Tibial nerve (tissue), 4 donors: ENCODE measurements around the gene C1orf210. TPM values are rescaled to one million over a fixed set of nuclear protein-coding genes. Genes with fewer than 3 reads are reported as not detected.
A peak's percentile ranks its signal among the peaks of the same experiment; 100 is the strongest.

Experiments
- DNase-seq, 2 donors: peaks; one replicate each; pipeline ENCODE4 v3.0.0-alpha.2; 2019; ENCODE audit warnings: low spot score in 2 of 2
- H3K27ac ChIP-seq, 4 donors: fragments of 200-600 bp; sonication (generic) in 3 of 4; one replicate each; pipeline ENCODE4 v1.5.1; 2017 to 2019; ENCODE audit warnings: mild to moderate bottlenecking in 1 of 4
- H3K27me3 ChIP-seq, 2 donors: fragments of 200-600 bp; sonication (generic) in 1 of 2; one replicate each; pipeline versions ENCODE4 v1.5.1 to v1.6.0; 2017 to 2019
- H3K36me3 ChIP-seq, 3 donors: fragments of 200-600 bp; sonication (generic); one replicate each; pipeline ENCODE4 v1.5.1; 2018 to 2019
- H3K4me1 ChIP-seq, 4 donors: fragments of 200-600 bp; sonication (generic) in 3 of 4; one replicate each; pipeline ENCODE4 v1.5.1; 2017 to 2019
- H3K4me3 ChIP-seq, 4 donors: fragments of 200-600 bp; sonication (generic) in 3 of 4; one replicate each; pipeline ENCODE4 v1.5.1; 2017 to 2019; ENCODE audit warnings: mild to moderate bottlenecking in 1 of 4, moderate library complexity in 1 of 4
- H3K9me3 ChIP-seq, 4 donors: fragments of 200-600 bp; sonication (generic) in 3 of 4; one replicate each; pipeline ENCODE4 v1.5.1; 2017 to 2019
- EP300 ChIP-seq, 2 donors: sonication (generic); formaldehyde crosslinking; IDR thresholded peaks; one replicate each; pipeline ENCODE4 v1.6.1; 2017; ENCODE audit warnings: antibody characterized with exemption in 2 of 2, mild to moderate bottlenecking in 1 of 2
- POLR2A ChIP-seq, 2 donors: fragments of 450-650 bp; IDR thresholded peaks; one replicate each; pipeline ENCODE4 v1.6.1; 2017; ENCODE audit warnings: antibody characterized with exemption in 2 of 2, mild to moderate bottlenecking in 2 of 2, moderate library complexity in 2 of 2
- WGBS, 2 donors: methylation state at CpG; one replicate each; pipeline ENCODE4 v1.1.5; 2018; 5-methylcytosine and 5-hydroxymethylcytosine counted together
- total RNA-seq, 4 donors: library from RNA; depleted of rRNA; stranded (reverse); fragments of >200 nt; gene quantifications; one replicate each; pipeline ENCODE4 v1.1.0, GENCODE V29; 2016
- TF ChIP-seq, protein P1 (sequence below), 5 experiments: fragments of 200-600 bp in 3 of 5; fragments of 450-650 bp in 2 of 5; sonication (generic) in 3 of 5; IDR thresholded peaks; one replicate each; pipeline ENCODE4 v1.5.1; 2016 to 2019; ENCODE audit warnings: antibody characterized with exemption in 5 of 5, mild to moderate bottlenecking in 3 of 5, moderate library complexity in 2 of 5

The C1orf210 gene
- total RNA-seq, 4 donors from 2014 or later: not detected

- Histone ChIP-seq H3K27me3 (no peaks in the 10 kb centered on the region), H3K4me3 (no peak overlapping the region), H3K27ac (peak overlapping the region in 1 of 4 donors; percentile 12), H3K4me1 (peaks cover 0 to 24% (median 11%) of the 10 kb centered on the region in 4 donors), H3K36me3 (no peaks in the 10 kb centered on the region), H3K9me3 (no peaks in the 10 kb centered on the region)
- no peak for TF ChIP-seq EP300 (IDR thresholded peaks at IDR 0.05)
- TF ChIP-seq POLR2A (IDR thresholded peaks at IDR 0.05): no peak
- TF ChIP-seq, protein P1, sequence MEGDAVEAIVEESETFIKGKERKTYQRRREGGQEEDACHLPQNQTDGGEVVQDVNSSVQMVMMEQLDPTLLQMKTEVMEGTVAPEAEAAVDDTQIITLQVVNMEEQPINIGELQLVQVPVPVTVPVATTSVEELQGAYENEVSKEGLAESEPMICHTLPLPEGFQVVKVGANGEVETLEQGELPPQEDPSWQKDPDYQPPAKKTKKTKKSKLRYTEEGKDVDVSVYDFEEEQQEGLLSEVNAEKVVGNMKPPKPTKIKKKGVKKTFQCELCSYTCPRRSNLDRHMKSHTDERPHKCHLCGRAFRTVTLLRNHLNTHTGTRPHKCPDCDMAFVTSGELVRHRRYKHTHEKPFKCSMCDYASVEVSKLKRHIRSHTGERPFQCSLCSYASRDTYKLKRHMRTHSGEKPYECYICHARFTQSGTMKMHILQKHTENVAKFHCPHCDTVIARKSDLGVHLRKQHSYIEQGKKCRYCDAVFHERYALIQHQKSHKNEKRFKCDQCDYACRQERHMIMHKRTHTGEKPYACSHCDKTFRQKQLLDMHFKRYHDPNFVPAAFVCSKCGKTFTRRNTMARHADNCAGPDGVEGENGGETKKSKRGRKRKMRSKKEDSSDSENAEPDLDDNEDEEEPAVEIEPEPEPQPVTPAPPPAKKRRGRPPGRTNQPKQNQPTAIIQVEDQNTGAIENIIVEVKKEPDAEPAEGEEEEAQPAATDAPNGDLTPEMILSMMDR (IDR thresholded peaks at IDR 0.05): no peak
- DNase-seq: no peak
- WGBS, 2 donors: 91 to 95% methylated on average over 9 of the region's 9 CpGs
Measured at GRCh38 chr1:43307458-43308158, 22.2 kb upstream of the C1orf210 start.

DNA sequence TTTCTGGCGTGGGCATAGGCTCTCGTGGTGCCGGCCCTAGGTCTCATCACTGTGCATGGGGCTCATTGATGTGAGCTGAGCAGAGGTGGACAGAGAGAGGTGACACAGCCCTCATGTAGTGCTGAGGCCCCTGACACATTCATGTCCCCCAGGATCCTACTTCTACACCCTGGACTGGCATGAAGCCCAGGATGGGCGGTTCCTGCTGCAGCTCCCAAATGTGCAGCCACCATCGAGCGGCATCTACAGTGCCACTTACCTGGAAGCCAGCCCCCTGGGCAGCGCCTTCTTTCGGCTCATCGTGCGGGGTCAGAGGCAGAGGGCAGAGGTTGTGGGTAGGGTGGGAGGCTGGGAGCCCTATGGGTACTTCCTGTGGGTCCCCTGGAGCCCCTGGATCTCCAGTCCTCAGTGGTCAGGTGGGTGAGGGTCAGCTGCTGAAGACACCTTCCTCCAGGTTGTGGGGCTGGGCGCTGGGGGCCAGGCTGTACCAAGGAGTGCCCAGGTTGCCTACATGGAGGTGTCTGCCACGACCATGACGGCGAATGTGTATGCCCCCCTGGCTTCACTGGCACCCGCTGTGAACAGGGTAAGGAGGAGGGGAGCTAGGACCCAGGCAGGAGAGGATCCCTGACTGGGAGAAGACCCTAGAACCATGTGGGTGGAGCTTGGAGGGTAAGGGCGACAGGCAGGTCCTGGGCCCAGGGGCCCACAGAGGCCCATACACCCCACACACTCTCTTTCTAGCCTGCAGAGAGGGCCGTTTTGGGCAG, 21.5 kb upstream of the C1orf210 start:
- no peak for DNase-seq
- Histone ChIP-seq H3K9me3 (no peaks in the 10 kb centered on the region), H3K36me3 (no peaks in the 10 kb centered on the region), H3K4me1 (peaks cover 0 to 24% (median 11%) of the 10 kb centered on the region in 4 donors), H3K27ac (peak overlapping the region in 1 of 4 donors; percentile 82), H3K4me3 (no peak overlapping the region), H3K27me3 (no peaks in the 10 kb centered on the region)
- WGBS, 2 donors: 88 to 92% methylated on average over 12 to 13 of the region's 17 CpGs
- TF ChIP-seq, protein P1 (IDR thresholded peaks at IDR 0.05): no peak
- TF ChIP-seq EP300 (IDR thresholded peaks at IDR 0.05) (no peak), POLR2A (IDR thresholded peaks at IDR 0.05) (no peak)

GRCh38 chr1:43305926-43306687, 20.7 kb upstream of the C1orf210 start:
- no peaks in the 10 kb centered on the region for H3K9me3 ChIP-seq
- H3K4me3 ChIP-seq: no peak overlapping the region
- WGBS, 2 donors: 67 to 80% methylated on average over 6 of the region's 6 CpGs
- H3K36me3 ChIP-seq: no peaks in the 10 kb centered on the region
- DNase-seq: no peak
- H3K27ac ChIP-seq: peak overlapping the region in 2 of 4 donors; percentile 66 to 82
- H3K4me1 ChIP-seq: peaks cover 0 to 24% (median 11%) of the 10 kb centered on the region in 4 donors
- no peak for TF ChIP-seq EP300 (IDR thresholded peaks at IDR 0.05)
- TF ChIP-seq, protein P1 (IDR thresholded peaks at IDR 0.05): no peak
- no peak for TF ChIP-seq POLR2A (IDR thresholded peaks at IDR 0.05)
- no peaks in the 10 kb centered on the region for H3K27me3 ChIP-seq

DNA sequence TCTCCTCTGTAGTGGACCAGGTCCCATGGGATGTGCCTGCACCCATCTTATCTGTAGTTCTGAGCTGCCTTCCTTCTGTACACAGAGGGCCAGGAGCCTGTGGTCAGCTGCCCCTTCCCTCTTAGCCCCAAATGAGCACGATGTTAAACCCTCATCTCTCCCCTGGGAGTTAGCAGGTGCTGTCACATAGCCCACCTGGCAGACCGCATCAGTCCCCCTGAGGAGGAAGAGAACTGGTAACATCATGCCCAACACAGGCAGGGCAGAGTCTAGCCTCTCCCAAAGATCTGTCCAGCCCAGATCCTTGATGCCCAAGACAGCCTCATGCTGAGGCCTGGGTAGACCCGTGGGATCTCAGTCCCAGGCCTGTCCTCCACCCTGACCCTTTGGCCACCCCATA, 20.1 kb upstream of the C1orf210 start:
- peak overlapping the region in 2 of 4 donors; percentile 66 to 82 for H3K27ac ChIP-seq
- no peaks in the 10 kb centered on the region for H3K36me3 ChIP-seq
- no peak overlapping the region for H3K4me3 ChIP-seq
- H3K27me3 ChIP-seq: no peaks in the 10 kb centered on the region
- peaks cover 0 to 27% (median 11%) of the 10 kb centered on the region in 4 donors for H3K4me1 ChIP-seq
- no peak for DNase-seq
- no peak for TF ChIP-seq EP300 (IDR thresholded peaks at IDR 0.05)
- TF ChIP-seq, protein P1 (IDR thresholded peaks at IDR 0.05): no peak
- TF ChIP-seq POLR2A (IDR thresholded peaks at IDR 0.05): no peak
- no peaks in the 10 kb centered on the region for H3K9me3 ChIP-seq
- 84 to 88% methylated on average over 3 of the region's 3 CpGs for whole genome bisulfite sequencing, 2 donors
